ENCODE measurements around the gene SOX15.

Gene SOX15

GRCh38 chr17:7590743-7591142 is 849 bp upstream of the SOX15 start:
- H3K9me3 ChIP-seq (ENCODE audit: low read length): peaks cover 2% of the 10 kb centered on the region
- no peaks in the 10 kb centered on the region for H3K27me3 ChIP-seq (ENCODE audit: insufficient read depth, low read length)
- H2AFZ ChIP-seq (ENCODE audit: low read depth, low read length): no peak overlapping the region
- no peak overlapping the region for H3K4me3 ChIP-seq (ENCODE audit: low read length)
- peaks cover 85% of the 10 kb centered on the region for H3K36me3 ChIP-seq (ENCODE audit: insufficient read depth, low read length)
- peaks cover 13% of the 10 kb centered on the region for H3K4me1 ChIP-seq (ENCODE audit: insufficient read depth, low read length)

GRCh38 chr17:7589204-7589868 is 558 bp downstream of the SOX15 start:
- H3K36me3 ChIP-seq (ENCODE audit: insufficient read depth, low read length): peaks cover 71% of the 10 kb centered on the region
- H3K4me3 ChIP-seq (ENCODE audit: low read length): no peak overlapping the region
- peaks cover 2% of the 10 kb centered on the region for H3K9me3 ChIP-seq (ENCODE audit: low read length)
- H2AFZ ChIP-seq (ENCODE audit: low read depth, low read length): no peak overlapping the region
- peaks cover 13% of the 10 kb centered on the region for H3K4me1 ChIP-seq (ENCODE audit: insufficient read depth, low read length)
- H3K27me3 ChIP-seq (ENCODE audit: insufficient read depth, low read length): no peaks in the 10 kb centered on the region

- no peaks in the 10 kb centered on the region for H3K27me3 ChIP-seq (ENCODE audit: insufficient read depth, low read length)
- no peak overlapping the region for H2AFZ ChIP-seq (ENCODE audit: low read depth, low read length)
- no peak overlapping the region for H3K4me3 ChIP-seq (ENCODE audit: low read length)
- peaks cover 13% of the 10 kb centered on the region for H3K4me1 ChIP-seq (ENCODE audit: insufficient read depth, low read length)
- H3K9me3 ChIP-seq (ENCODE audit: low read length): peaks cover 2% of the 10 kb centered on the region
- peaks cover 65% of the 10 kb centered on the region for H3K36me3 ChIP-seq (ENCODE audit: insufficient read depth, low read length)
These were observed 1.2 kb downstream of the SOX15 start for GRCh38 chr17:7588553-7589203.

GRCh38 chr17:7587420-7588151 is 2.3 kb downstream of the SOX15 start:
- Histone ChIP-seq H2AFZ (ENCODE audit: low read depth, low read length) (no peak overlapping the region), H3K9me3 (ENCODE audit: low read length) (peaks cover 2% of the 10 kb centered on the region), H3K27me3 (ENCODE audit: insufficient read depth, low read length) (no peaks in the 10 kb centered on the region), H3K4me3 (ENCODE audit: low read length) (no peak overlapping the region), H3K4me1 (ENCODE audit: insufficient read depth, low read length) (peaks cover 19% of the 10 kb centered on the region), H3K36me3 (ENCODE audit: insufficient read depth, low read length) (peaks cover 54% of the 10 kb centered on the region)

- Histone ChIP-seq H2AFZ (ENCODE audit: low read depth, low read length) (no peak overlapping the region), H3K27me3 (ENCODE audit: insufficient read depth, low read length) (no peaks in the 10 kb centered on the region), H3K4me3 (ENCODE audit: low read length) (no peak overlapping the region), H3K36me3 (ENCODE audit: insufficient read depth, low read length) (peaks cover 49% of the 10 kb centered on the region), H3K4me1 (ENCODE audit: insufficient read depth, low read length) (peaks cover 19% of the 10 kb centered on the region), H3K9me3 (ENCODE audit: low read length) (peaks cover 2% of the 10 kb centered on the region)
These were observed 3.0 kb downstream of the SOX15 start for GRCh38 chr17:7586673-7587419.

- H2AFZ ChIP-seq (ENCODE audit: low read depth, low read length): no peak within 1 kb of the TSS
- peak within 1 kb of the TSS; percentile 65 for H3K4me3 ChIP-seq (ENCODE audit: low read length)
- no peaks in the 10 kb centered on the region for H3K27me3 ChIP-seq (ENCODE audit: insufficient read depth, low read length)
- peaks cover 47% of the 10 kb centered on the region for H3K36me3 ChIP-seq (ENCODE audit: insufficient read depth, low read length)
- no peaks in the 10 kb centered on the region for H3K9me3 ChIP-seq (ENCODE audit: low read length)
- peaks cover 5% of the 10 kb centered on the region for H3K4me1 ChIP-seq (ENCODE audit: insufficient read depth, low read length)
These were observed 6.4 kb downstream of the SOX15 start, which contains the start of gene MPDU1 for GRCh38 chr17:7583253-7584109. Gene MPDU1 (plus strand): TSS chr17:7583852. CDS start chr17:7583863, 11 bp downstream.

- H3K9me3 ChIP-seq (ENCODE audit: low read length): no peaks in the 10 kb centered on the region
- H2AFZ ChIP-seq (ENCODE audit: low read depth, low read length): no peak overlapping the region
- H3K36me3 ChIP-seq (ENCODE audit: insufficient read depth, low read length): peaks cover 47% of the 10 kb centered on the region
- H3K4me3 ChIP-seq (ENCODE audit: low read length): peak overlapping the region; percentile 65
- peaks cover 5% of the 10 kb centered on the region for H3K4me1 ChIP-seq (ENCODE audit: insufficient read depth, low read length)
- H3K27me3 ChIP-seq (ENCODE audit: insufficient read depth, low read length): no peaks in the 10 kb centered on the region
These were observed 7.3 kb downstream of the SOX15 start for GRCh38 chr17:7582396-7583252.

GRCh38 chr17:7580604-7581575 is 9.0 kb downstream of the SOX15 start:
- peaks cover 53% of the 10 kb centered on the region for H3K36me3 ChIP-seq (ENCODE audit: insufficient read depth, low read length)

GRCh38 chr17:7579834-7580603 is 9.9 kb downstream of the SOX15 start:
- no peak overlapping the region for H3K4me3 ChIP-seq (ENCODE audit: low read length)
- no peaks in the 10 kb centered on the region for H3K27me3 ChIP-seq (ENCODE audit: insufficient read depth, low read length)
- H3K36me3 ChIP-seq (ENCODE audit: insufficient read depth, low read length): peaks cover 60% of the 10 kb centered on the region
- no peaks in the 10 kb centered on the region for H3K9me3 ChIP-seq (ENCODE audit: low read length)
- H3K4me1 ChIP-seq (ENCODE audit: insufficient read depth, low read length): peaks cover 11% of the 10 kb centered on the region
- H2AFZ ChIP-seq (ENCODE audit: low read depth, low read length): no peak overlapping the region

More at GRCh38 chr17:7580604-7581575, 9.0 kb downstream of the SOX15 start:
- Histone ChIP-seq H3K4me1 (ENCODE audit: insufficient read depth, low read length) (peaks cover 5% of the 10 kb centered on the region), H3K4me3 (ENCODE audit: low read length) (no peak overlapping the region), H3K9me3 (ENCODE audit: low read length) (no peaks in the 10 kb centered on the region), H3K27me3 (ENCODE audit: insufficient read depth, low read length) (no peaks in the 10 kb centered on the region), H2AFZ (ENCODE audit: low read depth, low read length) (no peak overlapping the region)

GRCh38 chr17:7579001-7579833 is 10.7 kb downstream of the SOX15 start, which contains the start of gene CD68:
Gene CD68 (plus strand): TSS chr17:7579638. CDS start chr17:7579678, 40 bp downstream.
- Histone ChIP-seq H3K36me3 (ENCODE audit: insufficient read depth, low read length) (peaks cover 68% of the 10 kb centered on the region), H3K4me1 (ENCODE audit: insufficient read depth, low read length) (peaks cover 19% of the 10 kb centered on the region), H2AFZ (ENCODE audit: low read depth, low read length) (no peak within 1 kb of the TSS), H3K27me3 (ENCODE audit: insufficient read depth, low read length) (no peaks in the 10 kb centered on the region), H3K9me3 (ENCODE audit: low read length) (no peaks in the 10 kb centered on the region), H3K4me3 (ENCODE audit: low read length) (no peak within 1 kb of the TSS)

Data from neuron (in vitro differentiated cells).